LNCAP (cell line): ENCODE data around the gene PPEF1.

Experiments
- CTCF ChIP-seq: fragments of 450-650 bp; IDR thresholded peaks from 2 replicates; pipeline ENCODE4 v1.5.1; 2017; ENCODE audit warnings: mild to moderate bottlenecking

PPEF1 gene

GRCh38 chrX:18674788-18675735, 32.4 kb upstream of the PPEF1 start:
- no peak for TF ChIP-seq CTCF

GRCh38 chrX:18676050-18676449, 31.4 kb upstream of the PPEF1 start:
- TF ChIP-seq CTCF: no peak

- no peak for TF ChIP-seq CTCF
These were observed 31.0 kb upstream of the PPEF1 start for GRCh38 chrX:18676470-18676869.

- no peak for TF ChIP-seq CTCF
These were observed 30.1 kb upstream of the PPEF1 start for GRCh38 chrX:18677161-18677869.

GRCh38 chrX:18681996-18682395, 25.4 kb upstream of the PPEF1 start:
- no peak for TF ChIP-seq CTCF

- TF ChIP-seq CTCF: no peak
These were observed 24.5 kb upstream of the PPEF1 start for GRCh38 chrX:18682979-18683387.

- no peak for TF ChIP-seq CTCF
These were observed 19.5 kb upstream of the PPEF1 start for GRCh38 chrX:18687856-18688495.
